GM19455 (cell line): Measurements from ENCODE around the gene MAST1.
"Not testable (repeated sequence)": the region's sequence is repeated elsewhere in the genome, so short reads cannot be mapped to it uniquely, and the experiment has no call there.

Experiments
- ATAC-seq: cut with Tn5 transposase; IDR thresholded peaks from one replicate; pipeline ENCODE4 v1.9.1; 2021; ENCODE audit not compliant: unreplicated experiment

The MAST1 gene

GRCh38 chr19:12838182-12838885, at the start of gene MAST1:
Gene MAST1 (plus strand): TSS chr19:12838515. CDS start chr19:12838573, 58 bp downstream.
- ATAC-seq = no peak

GRCh38 chr19:12788682-12789097, 49.6 kb upstream of the MAST1 start:
- ATAC-seq = no peak

- no peak for ATAC-seq
These were observed 49.0 kb upstream of the MAST1 start for GRCh38 chr19:12789098-12789903.

- ATAC-seq = peak; percentile 37
These were observed 48.3 kb upstream of the MAST1 start for GRCh38 chr19:12789904-12790619.

- no peak for ATAC-seq
These were observed 47.5 kb upstream of the MAST1 start for GRCh38 chr19:12790628-12791344.

GRCh38 chr19:12791345-12792050, 46.8 kb upstream of the MAST1 start, which contains the start of gene JUNB:
Gene JUNB (plus strand): TSS chr19:12791486. CDS start chr19:12791772, 286 bp downstream.
- peak; percentile 29 for ATAC-seq

- ATAC-seq = no peak
These were observed 46.1 kb upstream of the MAST1 start for GRCh38 chr19:12792051-12792852.

GRCh38 chr19:12792853-12793289, 45.4 kb upstream of the MAST1 start:
- ATAC-seq = no peak

GRCh38 chr19:12793290-12794195, 44.8 kb upstream of the MAST1 start:
- ATAC-seq = peak; percentile 29

- ATAC-seq = no peak
These were observed 43.9 kb upstream of the MAST1 start for GRCh38 chr19:12794196-12794941.

GRCh38 chr19:12794971-12795381, 43.3 kb upstream of the MAST1 start:
- no peak for ATAC-seq

GRCh38 chr19:12796146-12797071, 41.9 kb upstream of the MAST1 start:
- ATAC-seq = no peak

GRCh38 chr19:12797141-12797587, 41.2 kb upstream of the MAST1 start:
- ATAC-seq = no peak

- not testable (repeated sequence) for ATAC-seq
These were observed 40.7 kb upstream of the MAST1 start for GRCh38 chr19:12797607-12798006.

GRCh38 chr19:12799742-12800465, 38.4 kb upstream of the MAST1 start:
- ATAC-seq = no peak

- ATAC-seq = no peak
These were observed 37.9 kb upstream of the MAST1 start for GRCh38 chr19:12800466-12800770.
